ENCODE measurements around the gene TIMM13. TPM values are rescaled to one million over a fixed set of nuclear protein-coding genes. Genes with fewer than 3 reads are reported as not detected.
A peak's percentile ranks its signal among the peaks of the same experiment; 100 is the strongest.

The TIMM13 gene
- total and polyA plus RNA-seq, 10 of the 15 experiments (the other 5 are each of a cell fraction or from before 2014, with no cell fraction given), result 9.9 to 205 (median 63.6) TPM

- peak; percentile 89 for TF ChIP-seq ZBTB40 (IDR thresholded peaks at IDR 0.05; ENCODE audit: borderline replicate concordance)
- TF ChIP-seq SIX5 (IDR thresholded peaks at IDR 0.05; ENCODE audit: low read depth, low read length, severe bottlenecking), result peak; percentile 91
- TF ChIP-seq HCFC1 (IDR thresholded peaks at IDR 0.05; ENCODE audit: low read length), result peak; percentile 92
- no peak for TF ChIP-seq CBX5 (IDR thresholded peaks at IDR 0.05; ENCODE audit: low read depth)
- TF ChIP-seq POLR2AphosphoS2 (IDR thresholded peaks at IDR 0.05; ENCODE audit: low read depth, low read length), result peak; percentile 98
- TF ChIP-seq ELK1 (IDR thresholded peaks at IDR 0.05; ENCODE audit: low read depth, low read length), result peak; percentile 74
- TF ChIP-seq PML (IDR thresholded peaks at IDR 0.05; ENCODE audit: low read length), result peak; percentile 84
- TF ChIP-seq NFYA (IDR thresholded peaks at IDR 0.05; ENCODE audit: borderline replicate concordance, low read depth, low read length), result no peak
- TF ChIP-seq NFIC (IDR thresholded peaks at IDR 0.05; ENCODE audit: low read depth, low read length), result no peak
- no peak for TF ChIP-seq HSF1 (IDR thresholded peaks at IDR 0.05; ENCODE audit: low read depth, low read length)
- TF ChIP-seq CREM (IDR thresholded peaks at IDR 0.05; ENCODE audit: low read depth), result peak; percentile 99
- peak; percentile 64 for TF ChIP-seq ZBTB11 (CRISPR knock-in tag; IDR thresholded peaks at IDR 0.05)
- peak; percentile 90 for TF ChIP-seq ZBTB4 (CRISPR knock-in tag; IDR thresholded peaks at IDR 0.05)
Observed at GRCh38 chr19:2427429-2428320, at the start of gene TIMM13 (continued).
